Sigmoid colon (tissue), 7 donors: ENCODE data around the gene TPPP2. TPM values are rescaled to one million over a fixed set of nuclear protein-coding genes. Genes with fewer than 3 reads are reported as not detected.

ENCODE experiments used
- DNase-seq: peaks from one replicate; pipeline ENCODE4 v3.0.0-alpha.2; 2019
- H3K27ac ChIP-seq, 4 donors: fragments of 200-600 bp; sonication (generic); one replicate each; pipeline ENCODE4 v1.5.1; 2016 to 2019; ENCODE audit warnings: mild to moderate bottlenecking in 1 of 4
- H3K27me3 ChIP-seq, 3 donors: fragments of 200-600 bp; sonication (generic); one replicate each; pipeline ENCODE4 v1.5.1; 2019; ENCODE audit warnings: mild to moderate bottlenecking in 1 of 3
- H3K36me3 ChIP-seq, 4 donors: fragments of 200-600 bp; sonication (generic); one replicate each; pipeline ENCODE4 v1.5.1; 2016 to 2019
- H3K4me1 ChIP-seq, 4 donors: fragments of 200-600 bp; sonication (generic); one replicate each; pipeline ENCODE4 v1.5.1; 2017 to 2019
- H3K4me3 ChIP-seq, 4 donors: fragments of 200-600 bp; sonication (generic); one replicate each; pipeline ENCODE4 v1.5.1; 2017 to 2019; ENCODE audit warnings: mild to moderate bottlenecking in 2 of 4, moderate library complexity in 1 of 4
- H3K9me3 ChIP-seq, 4 donors: fragments of 200-600 bp in 3 of 4; sonication (generic) in 3 of 4; one replicate each; pipeline versions ENCODE4 v1.5.1 to v1.6.1; 2013 to 2019
- EP300 ChIP-seq, 4 donors: sonication (generic); formaldehyde crosslinking; IDR thresholded peaks; one replicate each; pipeline ENCODE4 v1.6.1; 2017; ENCODE audit warnings: antibody characterized with exemption in 4 of 4
- POLR2A ChIP-seq, 2 donors: fragments of 450-650 bp; IDR thresholded peaks; one replicate each; pipeline ENCODE4 v1.6.1; 2016; ENCODE audit warnings: antibody characterized with exemption in 2 of 2, mild to moderate bottlenecking in 2 of 2, moderate library complexity in 2 of 2
- POLR2AphosphoS5 ChIP-seq, 4 donors: sonication (generic); formaldehyde crosslinking; IDR thresholded peaks; one replicate each; pipeline ENCODE4 v1.6.1; 2017; ENCODE audit warnings: antibody characterized with exemption in 4 of 4
- WGBS, 2 donors: extraction: QIAGEN DNeasy Blood & Tissue Kit; methylation state at CpG; one replicate each; pipeline ENCODE4 v1.1.7; 2013; 5-methylcytosine and 5-hydroxymethylcytosine counted together
- intact Hi-C: fragments of 100-400 bp; cut with DNase I; formaldehyde crosslinking; loops from one replicate; pipeline ENCODE4 v1.15.1; 2023
- polyA plus RNA-seq, 3 donors: library from polyadenylated mRNA; stranded (reverse); fragments of 200-250 nt; gene quantifications; one replicate each; pipeline ENCODE4 v1.2.3, GENCODE V29; 2013
- total RNA-seq, 4 donors: library from RNA; depleted of rRNA; stranded (reverse); fragments of >200 nt; gene quantifications; one replicate each; pipeline ENCODE4 v1.1.0, GENCODE V29; 2016
- TF ChIP-seq, protein P1 (sequence below), 4 experiments: fragments of 450-650 bp in 3 of 4; fragments of 200-600 bp in 1 of 4; IDR thresholded peaks; one replicate each; pipeline ENCODE4 v1.5.1; 2016 to 2019; ENCODE audit warnings: antibody characterized with exemption in 4 of 4, mild to moderate bottlenecking in 3 of 4, moderate library complexity in 2 of 4
- donor health status: healthy with polysubstance abuse.
- donor health status: Bipolar disorder and iron deficiency.
- donor health status: healthy.

Gene TPPP2
- total and polyA plus RNA-seq, 7 donors: 0.36 TPM; not detected in 6

- Histone ChIP-seq H3K9me3 (no peaks in the 10 kb centered on the region), H3K36me3 (peaks cover 17 to 64% (median 36%) of the 10 kb centered on the region in 4 donors), H3K27ac (no peak overlapping the region), H3K4me1 (peaks cover 0 to 39% (median 20%) of the 10 kb centered on the region in 4 donors), H3K4me3 (no peak overlapping the region), H3K27me3 (no peaks in the 10 kb centered on the region)
- no peak for DNase-seq
- TF ChIP-seq EP300 (IDR thresholded peaks at IDR 0.05) (no peak), POLR2A (IDR thresholded peaks at IDR 0.05) (no peak), POLR2AphosphoS5 (IDR thresholded peaks at IDR 0.05) (no peak)
- TF ChIP-seq, protein P1, sequence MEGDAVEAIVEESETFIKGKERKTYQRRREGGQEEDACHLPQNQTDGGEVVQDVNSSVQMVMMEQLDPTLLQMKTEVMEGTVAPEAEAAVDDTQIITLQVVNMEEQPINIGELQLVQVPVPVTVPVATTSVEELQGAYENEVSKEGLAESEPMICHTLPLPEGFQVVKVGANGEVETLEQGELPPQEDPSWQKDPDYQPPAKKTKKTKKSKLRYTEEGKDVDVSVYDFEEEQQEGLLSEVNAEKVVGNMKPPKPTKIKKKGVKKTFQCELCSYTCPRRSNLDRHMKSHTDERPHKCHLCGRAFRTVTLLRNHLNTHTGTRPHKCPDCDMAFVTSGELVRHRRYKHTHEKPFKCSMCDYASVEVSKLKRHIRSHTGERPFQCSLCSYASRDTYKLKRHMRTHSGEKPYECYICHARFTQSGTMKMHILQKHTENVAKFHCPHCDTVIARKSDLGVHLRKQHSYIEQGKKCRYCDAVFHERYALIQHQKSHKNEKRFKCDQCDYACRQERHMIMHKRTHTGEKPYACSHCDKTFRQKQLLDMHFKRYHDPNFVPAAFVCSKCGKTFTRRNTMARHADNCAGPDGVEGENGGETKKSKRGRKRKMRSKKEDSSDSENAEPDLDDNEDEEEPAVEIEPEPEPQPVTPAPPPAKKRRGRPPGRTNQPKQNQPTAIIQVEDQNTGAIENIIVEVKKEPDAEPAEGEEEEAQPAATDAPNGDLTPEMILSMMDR (IDR thresholded peaks at IDR 0.05): no peak
- intact Hi-C loops: no loop called here
- WGBS, 2 donors: 76 to 85% methylated on average over 1 of the region's 1 CpG
These were observed 10.7 kb upstream of the TPPP2 start for GRCh38 chr14:21019366-21019765.

DNA sequence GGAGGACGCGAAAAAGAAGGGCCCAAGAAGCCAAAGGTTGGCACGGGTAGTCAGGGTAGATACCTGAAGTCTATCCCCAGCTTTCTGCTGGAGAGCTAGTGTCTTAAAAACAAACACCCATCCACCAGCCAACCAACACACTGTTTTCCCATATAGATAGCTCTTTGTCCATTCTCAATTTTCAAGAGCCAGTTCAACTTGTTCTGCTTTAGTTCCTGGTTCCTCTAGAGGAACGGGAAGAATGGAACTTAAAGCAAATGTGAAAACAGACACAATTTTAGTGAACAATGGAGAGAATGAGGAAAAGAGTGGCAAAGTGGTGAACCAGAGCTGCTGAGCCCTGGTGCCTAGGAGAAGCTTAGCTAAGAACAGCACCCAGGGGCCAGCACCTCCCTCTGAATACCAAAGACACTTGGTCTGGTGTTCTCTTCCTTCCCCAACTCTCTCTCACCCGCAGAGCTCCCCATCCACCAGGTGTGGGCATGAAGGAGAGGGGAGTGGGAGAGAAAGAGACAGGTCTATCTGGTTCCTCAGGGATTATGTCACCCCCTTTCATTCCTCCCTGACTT lies 9.0 kb upstream of the TPPP2 start:
- intact Hi-C loops: no loop called here
- Histone ChIP-seq H3K4me1 (peaks cover 0 to 31% (median 27%) of the 10 kb centered on the region in 4 donors), H3K4me3 (no peak overlapping the region), H3K27me3 (no peaks in the 10 kb centered on the region), H3K36me3 (peaks cover 17 to 64% (median 36%) of the 10 kb centered on the region in 4 donors), H3K9me3 (no peaks in the 10 kb centered on the region), H3K27ac (peak overlapping the region in 1 of 4 donors; percentile 13)
- 68 to 88% methylated on average over 5 of the region's 5 CpGs for WGBS, 2 donors
- TF ChIP-seq POLR2A (IDR thresholded peaks at IDR 0.05) (no peak), POLR2AphosphoS5 (IDR thresholded peaks at IDR 0.05) (no peak), EP300 (IDR thresholded peaks at IDR 0.05) (no peak)
- TF ChIP-seq, protein P1 (IDR thresholded peaks at IDR 0.05): no peak
- DNase-seq: no peak

DNA sequence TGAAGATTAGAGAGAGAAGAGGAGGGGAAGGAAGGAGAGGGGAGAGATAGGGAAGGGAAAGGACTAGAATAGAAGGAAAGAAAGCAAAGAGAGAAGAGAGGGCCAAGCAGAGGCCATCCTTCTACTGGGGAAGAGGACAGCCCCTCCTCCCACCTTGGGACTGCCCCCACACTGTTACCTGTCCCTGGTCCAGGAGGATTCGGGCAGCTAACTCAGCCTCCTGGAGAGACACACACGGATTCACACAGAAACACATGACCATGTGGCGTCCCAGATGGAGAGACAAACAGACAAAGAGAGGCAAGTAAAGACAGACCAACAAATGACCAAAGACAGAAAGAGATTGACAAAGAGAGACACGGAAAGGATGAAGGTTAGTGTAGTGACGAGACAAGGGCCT lies 7.3 kb upstream of the TPPP2 start:
- WGBS, 2 donors: 82 to 89% methylated on average over 5 of the region's 5 CpGs
- peak overlapping the region; percentile 93 to 95 (median 93) for H3K27ac ChIP-seq
- H3K9me3 ChIP-seq: no peaks in the 10 kb centered on the region
- H3K4me1 ChIP-seq: peaks cover 0 to 43% (median 35%) of the 10 kb centered on the region in 4 donors
- peak overlapping the region in 3 of 4 donors; percentile 84 to 91 (median 85) for H3K4me3 ChIP-seq
- H3K27me3 ChIP-seq: no peaks in the 10 kb centered on the region
- intact Hi-C loops: no loop called here
- DNase-seq: no peak
- TF ChIP-seq POLR2AphosphoS5 (IDR thresholded peaks at IDR 0.05) (no peak), EP300 (IDR thresholded peaks at IDR 0.05) (no peak), POLR2A (IDR thresholded peaks at IDR 0.05) (no peak)
- TF ChIP-seq, protein P1 (IDR thresholded peaks at IDR 0.05): no peak
- peaks cover 17 to 51% (median 33%) of the 10 kb centered on the region in 4 donors for H3K36me3 ChIP-seq

- TF ChIP-seq EP300 (IDR thresholded peaks at IDR 0.05): no peak
- TF ChIP-seq POLR2A (IDR thresholded peaks at IDR 0.05): no peak
- TF ChIP-seq, protein P1 (IDR thresholded peaks at IDR 0.05): no peak
- TF ChIP-seq POLR2AphosphoS5 (IDR thresholded peaks at IDR 0.05): no peak
- DNase-seq: no peak
- Histone ChIP-seq H3K4me3 (peak overlapping the region; percentile 84 to 96 (median 88)), H3K27me3 (no peaks in the 10 kb centered on the region), H3K9me3 (no peaks in the 10 kb centered on the region), H3K27ac (peak overlapping the region; percentile 93 to 95 (median 93)), H3K4me1 (peaks cover 0 to 43% (median 35%) of the 10 kb centered on the region in 4 donors), H3K36me3 (peaks cover 17 to 46% (median 29%) of the 10 kb centered on the region in 4 donors)
- 61 to 71% methylated on average over 7 of the region's 7 CpGs for WGBS, 2 donors
- intact Hi-C loops: no loop called here
These were observed 6.8 kb upstream of the TPPP2 start for GRCh38 chr14:21023174-21023573.
